Astrocyte (in vitro differentiated cells and primary cell): ENCODE measurements around the gene UPF2.

Experiments
- EZH2 ChIP-seq: IDR thresholded peaks from 2 replicates; pipeline ENCODE4 v1.6.1; 2012; ENCODE audit warnings: mild to moderate bottlenecking, low read length, inconsistent platforms; ENCODE audit not compliant: insufficient read depth
- TF ChIP-seq, protein P1 (sequence below): IDR thresholded peaks from 2 replicates; pipeline ENCODE4 v1.5.1; 2011; ENCODE audit warnings: low read depth, mild to moderate bottlenecking, inconsistent platforms, low read length, moderate library complexity; ENCODE audit not compliant: insufficient read depth

DNA sequence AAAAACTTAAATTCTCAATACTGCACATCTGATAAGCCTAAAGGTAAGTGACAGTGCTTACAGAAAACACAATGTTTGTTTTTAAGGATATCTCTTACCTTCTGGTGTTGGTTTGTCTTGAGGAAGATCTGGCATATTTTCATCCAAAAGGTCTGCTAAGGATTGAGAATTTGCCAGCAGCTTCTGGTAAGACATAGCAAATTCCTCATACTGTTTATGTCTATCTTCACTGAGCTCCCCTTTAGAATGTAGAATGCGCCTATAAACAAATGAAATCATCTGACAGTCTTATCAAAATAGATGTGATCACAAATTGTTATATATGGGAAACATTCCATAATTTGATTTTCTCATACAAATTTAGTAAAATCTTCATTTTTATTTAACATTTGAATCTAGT lies 28.7 kb downstream of the UPF2 start:
- TF ChIP-seq, protein P1, sequence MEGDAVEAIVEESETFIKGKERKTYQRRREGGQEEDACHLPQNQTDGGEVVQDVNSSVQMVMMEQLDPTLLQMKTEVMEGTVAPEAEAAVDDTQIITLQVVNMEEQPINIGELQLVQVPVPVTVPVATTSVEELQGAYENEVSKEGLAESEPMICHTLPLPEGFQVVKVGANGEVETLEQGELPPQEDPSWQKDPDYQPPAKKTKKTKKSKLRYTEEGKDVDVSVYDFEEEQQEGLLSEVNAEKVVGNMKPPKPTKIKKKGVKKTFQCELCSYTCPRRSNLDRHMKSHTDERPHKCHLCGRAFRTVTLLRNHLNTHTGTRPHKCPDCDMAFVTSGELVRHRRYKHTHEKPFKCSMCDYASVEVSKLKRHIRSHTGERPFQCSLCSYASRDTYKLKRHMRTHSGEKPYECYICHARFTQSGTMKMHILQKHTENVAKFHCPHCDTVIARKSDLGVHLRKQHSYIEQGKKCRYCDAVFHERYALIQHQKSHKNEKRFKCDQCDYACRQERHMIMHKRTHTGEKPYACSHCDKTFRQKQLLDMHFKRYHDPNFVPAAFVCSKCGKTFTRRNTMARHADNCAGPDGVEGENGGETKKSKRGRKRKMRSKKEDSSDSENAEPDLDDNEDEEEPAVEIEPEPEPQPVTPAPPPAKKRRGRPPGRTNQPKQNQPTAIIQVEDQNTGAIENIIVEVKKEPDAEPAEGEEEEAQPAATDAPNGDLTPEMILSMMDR: no peak
- no peak for TF ChIP-seq EZH2
